ENCODE measurements around the gene FGFR2. TPM values are rescaled to one million over a fixed set of nuclear protein-coding genes. Genes with fewer than 3 reads are reported as not detected.

Gene FGFR2
- total and polyA plus RNA-seq, 9 of the 15 experiments (the other 6 are each of a cell fraction or from before 2014, with no cell fraction given), result 0.20 TPM; not detected in 8

DNA sequence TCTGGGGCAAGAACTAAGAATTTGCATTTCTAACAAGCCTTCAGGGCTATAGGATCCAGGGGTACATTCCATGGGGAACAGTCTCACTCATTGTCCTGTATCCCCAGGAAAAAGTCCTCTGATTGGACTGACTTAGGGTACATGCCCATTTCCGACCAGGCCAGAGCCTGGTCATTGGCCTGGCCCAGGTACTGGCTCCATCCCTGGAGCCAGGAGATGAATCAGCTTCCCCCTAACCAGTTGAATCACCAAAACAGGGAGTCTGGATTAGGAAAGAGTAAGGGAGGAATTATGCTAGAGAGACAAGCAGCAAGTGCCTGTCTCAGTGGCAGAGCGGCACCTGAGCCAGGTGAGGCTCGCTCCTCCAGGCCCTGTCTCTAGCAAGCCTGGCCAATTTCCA lies 137.5 kb downstream of the FGFR2 start (continued):
- TF ChIP-seq NR4A1 (CRISPR knock-in tag; IDR thresholded peaks at IDR 0.05) (no peak), NR4A1 (tag; IDR thresholded peaks at IDR 0.05) (no peak), HDAC3 (IDR thresholded peaks at IDR 0.05; ENCODE audit: borderline replicate concordance, partially characterized antibody) (no peak), RBM17 (IDR thresholded peaks at IDR 0.05; ENCODE audit: borderline replicate concordance, low read depth, low read length) (no peak)

DNA sequence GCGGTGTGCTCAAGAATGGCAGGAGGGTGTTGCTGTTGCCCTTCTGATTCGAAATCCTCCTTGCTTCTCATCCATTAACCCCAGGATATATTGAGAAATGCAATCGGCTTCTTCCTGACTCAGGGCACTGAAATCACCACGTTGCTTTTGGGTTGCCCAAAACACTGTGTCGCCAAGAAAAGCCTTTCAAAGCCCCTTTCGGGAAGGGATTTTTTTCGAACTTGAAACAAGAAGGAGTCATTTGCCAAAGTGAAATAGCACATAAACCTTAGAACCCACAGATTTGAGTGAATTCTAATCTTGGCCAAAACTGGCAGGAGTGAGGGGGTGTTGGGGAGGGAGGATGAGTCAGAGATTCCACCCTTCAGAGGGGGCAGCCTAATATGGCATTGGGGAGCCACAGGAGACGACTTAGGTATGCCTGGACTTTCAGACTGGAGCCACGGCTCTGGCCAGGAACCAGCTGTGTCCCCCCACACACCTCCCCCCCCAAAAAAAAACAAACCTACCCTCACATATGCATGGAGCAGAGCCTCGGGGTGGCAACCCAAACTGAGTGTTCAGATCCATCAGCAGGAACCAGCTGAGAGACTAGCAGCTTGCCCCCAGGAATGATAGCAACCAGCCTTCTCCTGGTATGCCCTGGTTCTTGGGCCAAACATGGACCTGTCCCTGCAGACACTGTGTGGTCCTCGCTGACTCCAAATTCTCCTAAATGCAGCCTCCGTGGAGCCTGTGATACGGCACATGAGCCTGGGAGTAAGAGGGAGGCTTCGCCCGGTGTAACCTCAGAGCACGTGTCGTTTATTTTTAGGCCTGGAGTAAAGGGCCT lies 138.4 kb downstream of the FGFR2 start:
- ChIA-PET POLR2A (no interaction called here), CTCF (ENCODE audit: low intra/inter-chr PET ratio) (no interaction called here)
- Histone ChIP-seq H3K9me3 (replicated peaks; ENCODE audit: control insufficient read depth, insufficient read depth, low read depth, low read length) (no peaks in the 10 kb centered on the region), H3K79me2 (ENCODE audit: control insufficient read depth, insufficient read depth, low read length) (no peaks in the 10 kb centered on the region), H3K4me1 (replicated peaks in 1 of 2; ENCODE audit: control insufficient read depth in 2 of 2, insufficient read depth in 2 of 2, low read length in 2 of 2) (no peaks in the 10 kb centered on the region; a peak in 1 of 5 replicates), H4K20me1 (replicated peaks; ENCODE audit: control insufficient read depth, insufficient read depth, low read length) (no peaks in the 10 kb centered on the region), H3K27ac (ENCODE audit: extremely low read depth, low read depth, low read length) (no peak overlapping the region), H3K9me1 (ENCODE audit: control insufficient read depth, insufficient read depth, low read length) (no peaks in the 10 kb centered on the region), H3K9ac (ENCODE audit: insufficient read depth in 1 of 2, low read depth in 2 of 2, low read length in 2 of 2) (no peak overlapping the region), H3K4me2 (ENCODE audit: insufficient read depth, low read length) (no peak overlapping the region), H3K4me3 (no peak overlapping the region), H2AFZ (ENCODE audit: low read depth, low read length) (no peak overlapping the region), H3K27me3 (ENCODE audit: control insufficient read depth in 2 of 2, insufficient read depth in 2 of 2, low read length in 2 of 2) (peaks cover 0 to 7% of the 10 kb centered on the region in 2 experiments; a peak in 2 of 5 replicates), H3K36me3 (ENCODE audit: control insufficient read depth, insufficient read depth, low read length) (no peaks in the 10 kb centered on the region)
- no peak for DNase-seq (ENCODE audit: extremely low read depth in 1 of 4, low spot score in 3 of 4)
- intact Hi-C loops (cut with micrococcal nuclease), result no loop called here
- no peak for TF ChIP-seq POLR2AphosphoS2 (IDR thresholded peaks at IDR 0.05; ENCODE audit: low read length)
- TF ChIP-seq YY1 (IDR thresholded peaks at IDR 0.05; ENCODE audit: borderline replicate concordance in 1 of 3, control insufficient read depth in 1 of 3, extremely low read depth in 1 of 3, insufficient read depth in 3 of 3, insufficient read length in 1 of 3, insufficient replicate concordance in 2 of 3, low read depth in 1 of 3, low read length in 2 of 3), result no peak
- TF ChIP-seq BRD4 (IDR thresholded peaks at IDR 0.05), result no peak
- no peak for TF ChIP-seq ZNF780A (CRISPR knock-in tag; IDR thresholded peaks at IDR 0.05)
- TF ChIP-seq CCAR2 (IDR thresholded peaks at IDR 0.05; ENCODE audit: low read depth, low read length), result no peak
- TF ChIP-seq SPI1 (IDR thresholded peaks at IDR 0.05; ENCODE audit: borderline replicate concordance, low read depth, low read length), result no peak
- no peak for TF ChIP-seq SRSF3 (IDR thresholded peaks at IDR 0.05; ENCODE audit: insufficient read depth, low read length)
- TF ChIP-seq LARP7 (IDR thresholded peaks at IDR 0.05), result no peak
- TF ChIP-seq, protein P1, sequence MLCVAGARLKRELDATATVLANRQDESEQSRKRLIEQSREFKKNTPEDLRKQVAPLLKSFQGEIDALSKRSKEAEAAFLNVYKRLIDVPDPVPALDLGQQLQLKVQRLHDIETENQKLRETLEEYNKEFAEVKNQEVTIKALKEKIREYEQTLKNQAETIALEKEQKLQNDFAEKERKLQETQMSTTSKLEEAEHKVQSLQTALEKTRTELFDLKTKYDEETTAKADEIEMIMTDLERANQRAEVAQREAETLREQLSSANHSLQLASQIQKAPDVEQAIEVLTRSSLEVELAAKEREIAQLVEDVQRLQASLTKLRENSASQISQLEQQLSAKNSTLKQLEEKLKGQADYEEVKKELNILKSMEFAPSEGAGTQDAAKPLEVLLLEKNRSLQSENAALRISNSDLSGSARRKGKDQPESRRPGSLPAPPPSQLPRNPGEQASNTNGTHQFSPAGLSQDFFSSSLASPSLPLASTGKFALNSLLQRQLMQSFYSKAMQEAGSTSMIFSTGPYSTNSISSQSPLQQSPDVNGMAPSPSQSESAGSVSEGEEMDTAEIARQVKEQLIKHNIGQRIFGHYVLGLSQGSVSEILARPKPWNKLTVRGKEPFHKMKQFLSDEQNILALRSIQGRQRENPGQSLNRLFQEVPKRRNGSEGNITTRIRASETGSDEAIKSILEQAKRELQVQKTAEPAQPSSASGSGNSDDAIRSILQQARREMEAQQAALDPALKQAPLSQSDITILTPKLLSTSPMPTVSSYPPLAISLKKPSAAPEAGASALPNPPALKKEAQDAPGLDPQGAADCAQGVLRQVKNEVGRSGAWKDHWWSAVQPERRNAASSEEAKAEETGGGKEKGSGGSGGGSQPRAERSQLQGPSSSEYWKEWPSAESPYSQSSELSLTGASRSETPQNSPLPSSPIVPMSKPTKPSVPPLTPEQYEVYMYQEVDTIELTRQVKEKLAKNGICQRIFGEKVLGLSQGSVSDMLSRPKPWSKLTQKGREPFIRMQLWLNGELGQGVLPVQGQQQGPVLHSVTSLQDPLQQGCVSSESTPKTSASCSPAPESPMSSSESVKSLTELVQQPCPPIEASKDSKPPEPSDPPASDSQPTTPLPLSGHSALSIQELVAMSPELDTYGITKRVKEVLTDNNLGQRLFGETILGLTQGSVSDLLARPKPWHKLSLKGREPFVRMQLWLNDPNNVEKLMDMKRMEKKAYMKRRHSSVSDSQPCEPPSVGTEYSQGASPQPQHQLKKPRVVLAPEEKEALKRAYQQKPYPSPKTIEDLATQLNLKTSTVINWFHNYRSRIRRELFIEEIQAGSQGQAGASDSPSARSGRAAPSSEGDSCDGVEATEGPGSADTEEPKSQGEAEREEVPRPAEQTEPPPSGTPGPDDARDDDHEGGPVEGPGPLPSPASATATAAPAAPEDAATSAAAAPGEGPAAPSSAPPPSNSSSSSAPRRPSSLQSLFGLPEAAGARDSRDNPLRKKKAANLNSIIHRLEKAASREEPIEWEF (CRISPR knock-in tag; IDR thresholded peaks at IDR 0.05), result no peak
- TF ChIP-seq, protein P2, sequence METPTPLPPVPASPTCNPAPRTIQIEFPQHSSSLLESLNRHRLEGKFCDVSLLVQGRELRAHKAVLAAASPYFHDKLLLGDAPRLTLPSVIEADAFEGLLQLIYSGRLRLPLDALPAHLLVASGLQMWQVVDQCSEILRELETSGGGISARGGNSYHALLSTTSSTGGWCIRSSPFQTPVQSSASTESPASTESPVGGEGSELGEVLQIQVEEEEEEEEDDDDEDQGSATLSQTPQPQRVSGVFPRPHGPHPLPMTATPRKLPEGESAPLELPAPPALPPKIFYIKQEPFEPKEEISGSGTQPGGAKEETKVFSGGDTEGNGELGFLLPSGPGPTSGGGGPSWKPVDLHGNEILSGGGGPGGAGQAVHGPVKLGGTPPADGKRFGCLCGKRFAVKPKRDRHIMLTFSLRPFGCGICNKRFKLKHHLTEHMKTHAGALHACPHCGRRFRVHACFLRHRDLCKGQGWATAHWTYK (CRISPR knock-in tag; IDR thresholded peaks at IDR 0.05), result no peak
- FAIRE-seq, result no peak
- BruUV-seq (replicated peaks), result no TSS peak
- in situ Hi-C loops (cut with MboI), result no loop called here
- no peak for ATAC-seq
- WGBS (ENCODE audit: insufficient coverage, low coverage, missing lambda C conversion rate), result 1% methylated on average over 14 of the region's 17 CpGs
